A673 (cell line): ENCODE data around the gene BPIFB2.

Source experiments
- CTCF ChIP-seq: fragments of 300-800, 200-600 bp; sonication (generic); conservative IDR thresholded peaks from 2 replicates; pipeline ENCODE4 v1.5.1; 2017; ENCODE audit warnings: low read depth, mild to moderate bottlenecking, antibody characterized with exemption, low read length, moderate library complexity, mixed read lengths
- EZH2 ChIP-seq: fragments of 200-600 bp; sonication (generic); IDR thresholded peaks from 2 replicates; pipeline ENCODE4 v1.6.1; 2017; ENCODE audit warnings: borderline replicate concordance, low read depth, mild to moderate bottlenecking, mixed read lengths, antibody characterized with exemption, low read length; ENCODE audit not compliant: poor library complexity, severe bottlenecking

DNA sequence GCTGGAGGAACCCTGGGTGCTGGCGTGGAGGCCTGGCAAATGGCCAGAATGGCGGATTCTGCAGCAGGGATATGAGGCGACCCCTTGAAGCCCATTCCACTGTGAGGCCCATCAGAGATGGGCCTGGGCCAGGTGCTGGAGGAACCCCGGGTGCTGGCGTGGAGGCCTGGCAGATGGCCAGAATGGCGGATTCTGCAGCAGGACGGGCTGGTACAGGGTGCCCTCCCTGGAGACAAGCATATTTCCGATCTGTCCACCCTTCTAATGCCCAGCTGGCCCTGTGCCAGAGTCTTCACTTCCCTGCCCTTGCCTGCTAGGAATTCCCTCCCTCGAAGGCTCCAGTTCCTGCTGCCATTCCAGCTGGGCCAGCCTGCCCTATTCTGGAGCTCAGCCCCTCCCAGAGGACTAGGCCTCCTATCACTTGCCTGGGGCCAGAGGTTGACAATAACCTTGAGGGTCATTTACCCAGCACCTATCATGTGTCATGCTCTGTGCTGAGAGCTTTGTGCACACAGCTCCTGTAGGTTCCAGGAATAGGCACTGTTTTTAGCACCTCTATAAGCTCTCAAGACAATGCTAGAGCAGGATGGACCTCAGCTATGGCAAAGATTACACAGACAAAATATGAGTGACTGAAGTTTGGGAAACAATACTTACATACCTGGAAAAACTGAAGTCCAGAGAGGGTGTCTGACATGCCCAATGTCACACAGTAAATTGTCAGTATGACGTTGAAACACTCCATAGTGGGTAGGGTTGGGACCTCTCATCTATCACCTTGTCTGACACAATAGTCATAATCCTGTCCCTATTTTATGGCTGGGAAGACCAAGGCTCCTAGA lies 24.7 kb upstream of the BPIFB2 start:
- TF ChIP-seq EZH2 (no peak), CTCF (no peak)
